ENCODE measurements around the gene VGLL1. TPM values are rescaled to one million over a fixed set of nuclear protein-coding genes. Genes with fewer than 3 reads are reported as not detected.
A peak's percentile ranks its signal among the peaks of the same experiment; 100 is the strongest.

The VGLL1 gene
- total RNA-seq, 2 experiments from 2014 or later: not detected

- CTCF ChIA-PET: interaction anchor here (0.6 kb wide), 1 partner anchor 102 kb away, joined by 3 read pairs; no protein-coding TSS in a partner anchor
- H3K9me3 Mint-ChIP-seq (ENCODE audit: insufficient read depth): peaks cover 5% of the 10 kb centered on the region
- DNase-seq: no peak
These were observed 6.0 kb upstream of the VGLL1 start for GRCh38 chrX:136525738-136526606.

GRCh38 chrX:136528645-136529315, 3.2 kb upstream of the VGLL1 start:
- H3K27me3 Mint-ChIP-seq (ENCODE audit: low read depth): no peaks in the 10 kb centered on the region
- CTCF ChIA-PET: no interaction called here
- ATAC-seq: no peak
- H3K4me1 Mint-ChIP-seq (ENCODE audit: low read depth): peaks cover 16% of the 10 kb centered on the region
- DNase-seq: no peak
- H3K9me3 Mint-ChIP-seq (ENCODE audit: insufficient read depth): no peaks in the 10 kb centered on the region
- no peak overlapping the region for H3K4me3 Mint-ChIP-seq
- H3K27ac Mint-ChIP-seq: peak overlapping the region; percentile 41
- H3K36me3 Mint-ChIP-seq (ENCODE audit: low read depth): no peaks in the 10 kb centered on the region
- POLR2A ChIA-PET: no interaction called here

More at GRCh38 chrX:136525738-136526606, 6.0 kb upstream of the VGLL1 start:
- Mint-ChIP-seq H3K4me3 (no peak overlapping the region), H3K27ac (no peak overlapping the region), H3K4me1 (ENCODE audit: low read depth) (peaks cover 23% of the 10 kb centered on the region), H3K36me3 (ENCODE audit: low read depth) (peaks cover 9% of the 10 kb centered on the region), H3K27me3 (ENCODE audit: low read depth) (no peaks in the 10 kb centered on the region)
- POLR2A ChIA-PET: no interaction called here
- ATAC-seq: no peak

GRCh38 chrX:136529795-136530194, 2.2 kb upstream of the VGLL1 start:
- POLR2A ChIA-PET: no interaction called here
- ATAC-seq: peak; percentile 47
- H3K27ac Mint-ChIP-seq: no peak overlapping the region

GRCh38 chrX:136534131-136534530, 2.1 kb downstream of the VGLL1 start:
- Mint-ChIP-seq H3K9me3 (ENCODE audit: insufficient read depth) (no peaks in the 10 kb centered on the region), H3K4me3 (no peak overlapping the region), H3K36me3 (ENCODE audit: low read depth) (no peaks in the 10 kb centered on the region), H3K27ac (no peak overlapping the region), H3K27me3 (ENCODE audit: low read depth) (peaks cover 2% of the 10 kb centered on the region), H3K4me1 (ENCODE audit: low read depth) (peaks cover 20% of the 10 kb centered on the region)
- POLR2A ChIA-PET: no interaction called here
- DNase-seq (no peak), ATAC-seq (no peak)
- CTCF ChIA-PET: interaction anchor here (1.3 kb wide), 1 partner anchor 44 kb away, joined by 3 read pairs; no protein-coding TSS in a partner anchor

More at GRCh38 chrX:136529795-136530194, 2.2 kb upstream of the VGLL1 start:
- CTCF ChIA-PET: no interaction called here
- DNase-seq: no peak
- H3K4me3 Mint-ChIP-seq: no peak overlapping the region
- H3K36me3 Mint-ChIP-seq (ENCODE audit: low read depth): no peaks in the 10 kb centered on the region
- peaks cover 15% of the 10 kb centered on the region for H3K4me1 Mint-ChIP-seq (ENCODE audit: low read depth)
- no peaks in the 10 kb centered on the region for H3K9me3 Mint-ChIP-seq (ENCODE audit: insufficient read depth)
- H3K27me3 Mint-ChIP-seq (ENCODE audit: low read depth): no peaks in the 10 kb centered on the region

GRCh38 chrX:136538811-136539210, 6.8 kb downstream of the VGLL1 start:
- no peak overlapping the region for H3K27ac Mint-ChIP-seq

GRCh38 chrX:136540226-136540625, 8.2 kb downstream of the VGLL1 start:
- POLR2A ChIA-PET: no interaction called here
- no peak overlapping the region for H3K4me3 Mint-ChIP-seq
- DNase-seq (no peak), ATAC-seq (no peak)
- peaks cover 2% of the 10 kb centered on the region for H3K27me3 Mint-ChIP-seq (ENCODE audit: low read depth)
- CTCF ChIA-PET: no interaction called here
- H3K27ac Mint-ChIP-seq: no peak overlapping the region
- H3K9me3 Mint-ChIP-seq (ENCODE audit: insufficient read depth): no peaks in the 10 kb centered on the region
- peaks cover 4% of the 10 kb centered on the region for H3K36me3 Mint-ChIP-seq (ENCODE audit: low read depth)
- peaks cover 57% of the 10 kb centered on the region for H3K4me1 Mint-ChIP-seq (ENCODE audit: low read depth)

More at GRCh38 chrX:136538811-136539210, 6.8 kb downstream of the VGLL1 start:
- H3K4me1 Mint-ChIP-seq (ENCODE audit: low read depth): peaks cover 45% of the 10 kb centered on the region
- H3K36me3 Mint-ChIP-seq (ENCODE audit: low read depth): peaks cover 4% of the 10 kb centered on the region
- CTCF ChIA-PET: no interaction called here
- DNase-seq: no peak
- H3K4me3 Mint-ChIP-seq: no peak overlapping the region
- H3K27me3 Mint-ChIP-seq (ENCODE audit: low read depth): peaks cover 2% of the 10 kb centered on the region
- POLR2A ChIA-PET: no interaction called here
- H3K9me3 Mint-ChIP-seq (ENCODE audit: insufficient read depth): no peaks in the 10 kb centered on the region
- ATAC-seq: no peak

- Mint-ChIP-seq H3K9me3 (ENCODE audit: insufficient read depth) (no peaks in the 10 kb centered on the region), H3K4me3 (no peak overlapping the region), H3K36me3 (ENCODE audit: low read depth) (peaks cover 4% of the 10 kb centered on the region), H3K27ac (no peak overlapping the region), H3K27me3 (ENCODE audit: low read depth) (peaks cover 1% of the 10 kb centered on the region), H3K4me1 (ENCODE audit: low read depth) (peaks cover 68% of the 10 kb centered on the region)
- ATAC-seq: no peak
- POLR2A ChIA-PET: no interaction called here
- no peak for DNase-seq
- CTCF ChIA-PET: no interaction called here
These were observed 9.3 kb downstream of the VGLL1 start for GRCh38 chrX:136541294-136541693.

- Mint-ChIP-seq H3K4me3 (peak overlapping the region; percentile 49), H3K9me3 (ENCODE audit: insufficient read depth) (no peaks in the 10 kb centered on the region), H3K36me3 (ENCODE audit: low read depth) (peaks cover 4% of the 10 kb centered on the region), H3K27me3 (ENCODE audit: low read depth) (no peaks in the 10 kb centered on the region), H3K27ac (peak overlapping the region; percentile 85), H3K4me1 (ENCODE audit: low read depth) (peaks cover 78% of the 10 kb centered on the region)
- DNase-seq (peak; percentile 23), ATAC-seq (no peak)
- CTCF ChIA-PET: no interaction called here
- POLR2A ChIA-PET: no interaction called here
These were observed 10.3 kb downstream of the VGLL1 start for GRCh38 chrX:136542281-136542680.

- H3K9me3 Mint-ChIP-seq (ENCODE audit: insufficient read depth): no peaks in the 10 kb centered on the region
- DNase-seq (peak; percentile 69), ATAC-seq (peak; percentile 91)
- no peaks in the 10 kb centered on the region for H3K27me3 Mint-ChIP-seq (ENCODE audit: low read depth)
- peak overlapping the region; percentile 94 for H3K27ac Mint-ChIP-seq
- ChIA-PET CTCF (no interaction called here), POLR2A (interaction anchor here (0.6 to 1.2 kb wide), 3 partner anchors 9 to 50 kb away, joined by 3 read pairs; no protein-coding TSS in a partner anchor)
- peaks cover 73% of the 10 kb centered on the region for H3K4me1 Mint-ChIP-seq (ENCODE audit: low read depth)
- H3K36me3 Mint-ChIP-seq (ENCODE audit: low read depth): peaks cover 4% of the 10 kb centered on the region
- no peak overlapping the region for H3K4me3 Mint-ChIP-seq
These were observed 14.4 kb downstream of the VGLL1 start for GRCh38 chrX:136546371-136546781.

GRCh38 chrX:136549226-136549625, 17.2 kb downstream of the VGLL1 start:
- Mint-ChIP-seq H3K4me1 (ENCODE audit: low read depth) (peaks cover 51% of the 10 kb centered on the region), H3K36me3 (ENCODE audit: low read depth) (peaks cover 4% of the 10 kb centered on the region), H3K9me3 (ENCODE audit: insufficient read depth) (no peaks in the 10 kb centered on the region), H3K27me3 (ENCODE audit: low read depth) (no peaks in the 10 kb centered on the region), H3K27ac (peak overlapping the region; percentile 23), H3K4me3 (no peak overlapping the region)
- DNase-seq (no peak), ATAC-seq (no peak)
- POLR2A ChIA-PET: no interaction called here
- CTCF ChIA-PET: no interaction called here

GRCh38 chrX:136551410-136551809, 19.4 kb downstream of the VGLL1 start:
- Mint-ChIP-seq H3K27ac (no peak overlapping the region), H3K4me1 (ENCODE audit: low read depth) (peaks cover 29% of the 10 kb centered on the region), H3K36me3 (ENCODE audit: low read depth) (peaks cover 4% of the 10 kb centered on the region), H3K4me3 (no peak overlapping the region), H3K9me3 (ENCODE audit: insufficient read depth) (no peaks in the 10 kb centered on the region), H3K27me3 (ENCODE audit: low read depth) (no peaks in the 10 kb centered on the region)
- ATAC-seq (no peak), DNase-seq (no peak)
- ChIA-PET POLR2A (no interaction called here), CTCF (no interaction called here)

- no peak overlapping the region for H3K27ac Mint-ChIP-seq
- no peak for ATAC-seq
- ChIA-PET POLR2A (interaction anchor here (0.9 to 1.0 kb wide), 2 partner anchors 10 to 59 kb away, joined by 3 read pairs; partner anchors contain the start of gene HTATSF1), CTCF (interaction anchor here (0.7 to 1.3 kb wide), 3 partner anchors 21 to 39 kb away, joined by 3 to 6 read pairs (median 3); no protein-coding TSS in a partner anchor)
- H3K27me3 Mint-ChIP-seq (ENCODE audit: low read depth): no peaks in the 10 kb centered on the region
- H3K9me3 Mint-ChIP-seq (ENCODE audit: insufficient read depth): no peaks in the 10 kb centered on the region
- DNase-seq: no peak
- H3K4me3 Mint-ChIP-seq: no peak overlapping the region
- peaks cover 4% of the 10 kb centered on the region for H3K4me1 Mint-ChIP-seq (ENCODE audit: low read depth)
- no peaks in the 10 kb centered on the region for H3K36me3 Mint-ChIP-seq (ENCODE audit: low read depth)
These were observed 23.7 kb downstream of the VGLL1 start for GRCh38 chrX:136555694-136556093.

Measured in activated CD8-positive, alpha-beta T cell treated with anti-CD3 and anti-CD28 coated beads, Interleukin-2, amount 10 ng/mL, durations not matched to agents 7 days and 5 days (primary cell).